ENCODE measurements around the gene ITGA2B. TPM values are rescaled to one million over a fixed set of nuclear protein-coding genes. Genes with fewer than 3 reads are reported as not detected.

ITGA2B gene
- total RNA-seq, 1 experiment from 2014 or later, result 0.62 TPM

GRCh38 chr17:44389723-44390202 lies 314 bp upstream of the ITGA2B start:
- no peaks in the 10 kb centered on the region for H3K9me3 ChIP-seq (ENCODE audit: low read depth, low read length, poor library complexity, severe bottlenecking)
- no peaks in the 10 kb centered on the region for H3K27me3 ChIP-seq (replicated peaks; ENCODE audit: insufficient read depth, low read depth, low read length, poor library complexity)
- no peaks in the 10 kb centered on the region for H3K4me1 ChIP-seq (ENCODE audit: insufficient read depth, low read length, poor library complexity, severe bottlenecking)
- no peak overlapping the region for H3K4me3 ChIP-seq (ENCODE audit: low read depth, low read length, poor library complexity, severe bottlenecking)
- no peak for DNase-seq (ENCODE audit: low spot score)
- no peak overlapping the region for H3K27ac ChIP-seq (ENCODE audit: low read depth, low read length, poor library complexity, severe bottlenecking)
- ChIA-PET CTCF (no interaction called here), POLR2A (ENCODE audit: low non-redundant PET) (no interaction called here)
- H3K36me3 ChIP-seq (ENCODE audit: insufficient read depth, low read length, poor library complexity, severe bottlenecking), result no peaks in the 10 kb centered on the region
- no TSS peak for BruUV-seq (replicated peaks)
- TF ChIP-seq EZH2 (IDR thresholded peaks at IDR 0.05; ENCODE audit: borderline replicate concordance, low read depth, low read length, poor library complexity, severe bottlenecking) (no peak), CTCF (conservative IDR thresholded peaks at IDR 0.05; ENCODE audit: low read depth, low read length) (no peak)
- intact Hi-C loops (cut with micrococcal nuclease; ENCODE audit: unreplicated experiment), result no loop called here

- CTCF ChIA-PET, result no interaction called here
- no peak for TF ChIP-seq CTCF (conservative IDR thresholded peaks at IDR 0.05; ENCODE audit: low read depth, low read length)
- TF ChIP-seq EZH2 (IDR thresholded peaks at IDR 0.05; ENCODE audit: borderline replicate concordance, low read depth, low read length, poor library complexity, severe bottlenecking), result no peak
- intact Hi-C loops (cut with micrococcal nuclease; ENCODE audit: unreplicated experiment), result no loop called here
Measured at GRCh38 chr17:44387804-44388203, 1.6 kb downstream of the ITGA2B start.

GRCh38 chr17:44386182-44386525 lies 3.3 kb downstream of the ITGA2B start:
- Histone ChIP-seq H3K27ac (ENCODE audit: low read depth, low read length, poor library complexity, severe bottlenecking) (no peak overlapping the region), H3K4me1 (ENCODE audit: insufficient read depth, low read length, poor library complexity, severe bottlenecking) (no peaks in the 10 kb centered on the region), H3K9me3 (ENCODE audit: low read depth, low read length, poor library complexity, severe bottlenecking) (no peaks in the 10 kb centered on the region), H3K4me3 (ENCODE audit: low read depth, low read length, poor library complexity, severe bottlenecking) (peak overlapping the region; percentile 49), H3K36me3 (ENCODE audit: insufficient read depth, low read length, poor library complexity, severe bottlenecking) (no peaks in the 10 kb centered on the region), H3K27me3 (replicated peaks; ENCODE audit: insufficient read depth, low read depth, low read length, poor library complexity) (no peaks in the 10 kb centered on the region)
- intact Hi-C loops (cut with micrococcal nuclease; ENCODE audit: unreplicated experiment), result no loop called here
- no TSS peak for BruUV-seq (replicated peaks)
- DNase-seq (ENCODE audit: low spot score), result no peak
- POLR2A ChIA-PET (ENCODE audit: low non-redundant PET), result no interaction called here
- CTCF ChIA-PET, result no interaction called here
- TF ChIP-seq CTCF (conservative IDR thresholded peaks at IDR 0.05; ENCODE audit: low read depth, low read length) (no peak), EZH2 (IDR thresholded peaks at IDR 0.05; ENCODE audit: borderline replicate concordance, low read depth, low read length, poor library complexity, severe bottlenecking) (no peak)

More at GRCh38 chr17:44387804-44388203, 1.6 kb downstream of the ITGA2B start:
- H3K27ac ChIP-seq (ENCODE audit: low read depth, low read length, poor library complexity, severe bottlenecking), result no peak overlapping the region
- no peaks in the 10 kb centered on the region for H3K27me3 ChIP-seq (replicated peaks; ENCODE audit: insufficient read depth, low read depth, low read length, poor library complexity)
- no peak for DNase-seq (ENCODE audit: low spot score)
- H3K4me3 ChIP-seq (ENCODE audit: low read depth, low read length, poor library complexity, severe bottlenecking), result no peak overlapping the region
- no peaks in the 10 kb centered on the region for H3K4me1 ChIP-seq (ENCODE audit: insufficient read depth, low read length, poor library complexity, severe bottlenecking)
- BruUV-seq (replicated peaks), result no TSS peak
- POLR2A ChIA-PET (ENCODE audit: low non-redundant PET), result no interaction called here
- no peaks in the 10 kb centered on the region for H3K9me3 ChIP-seq (ENCODE audit: low read depth, low read length, poor library complexity, severe bottlenecking)
- no peaks in the 10 kb centered on the region for H3K36me3 ChIP-seq (ENCODE audit: insufficient read depth, low read length, poor library complexity, severe bottlenecking)

Data from A673 (cell line).